ENCODE data around the gene SH3RF3.

DNA sequence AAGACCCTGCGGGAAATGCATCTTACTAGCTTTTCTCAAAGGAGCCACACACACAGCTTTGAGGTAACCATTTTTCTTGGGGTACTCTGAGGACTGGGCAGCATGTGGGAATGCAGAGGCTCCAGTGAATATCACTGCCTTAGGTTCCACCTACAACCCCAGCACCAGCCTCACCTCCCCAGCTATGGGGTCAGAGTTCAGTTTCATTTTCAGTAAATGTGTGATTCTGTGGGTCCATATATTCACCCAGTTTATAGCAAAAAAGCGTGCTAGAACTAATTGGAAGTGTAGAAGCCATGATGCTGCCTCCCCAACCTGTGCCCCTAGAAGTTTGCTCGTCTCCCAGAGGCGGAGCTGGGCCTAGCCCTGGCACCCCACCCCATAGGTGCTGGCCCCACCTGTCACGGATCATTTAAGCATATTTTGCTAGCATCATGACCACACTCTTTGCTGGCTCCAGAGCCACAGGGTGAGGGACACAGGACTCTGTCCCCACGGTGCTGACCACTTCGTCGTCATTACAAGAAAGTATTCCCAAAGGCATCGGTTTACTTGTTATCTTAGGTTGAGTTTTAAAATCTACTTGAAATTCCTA lies 57.7 kb downstream of the SH3RF3 start:
- TF ChIP-seq, protein P1, sequence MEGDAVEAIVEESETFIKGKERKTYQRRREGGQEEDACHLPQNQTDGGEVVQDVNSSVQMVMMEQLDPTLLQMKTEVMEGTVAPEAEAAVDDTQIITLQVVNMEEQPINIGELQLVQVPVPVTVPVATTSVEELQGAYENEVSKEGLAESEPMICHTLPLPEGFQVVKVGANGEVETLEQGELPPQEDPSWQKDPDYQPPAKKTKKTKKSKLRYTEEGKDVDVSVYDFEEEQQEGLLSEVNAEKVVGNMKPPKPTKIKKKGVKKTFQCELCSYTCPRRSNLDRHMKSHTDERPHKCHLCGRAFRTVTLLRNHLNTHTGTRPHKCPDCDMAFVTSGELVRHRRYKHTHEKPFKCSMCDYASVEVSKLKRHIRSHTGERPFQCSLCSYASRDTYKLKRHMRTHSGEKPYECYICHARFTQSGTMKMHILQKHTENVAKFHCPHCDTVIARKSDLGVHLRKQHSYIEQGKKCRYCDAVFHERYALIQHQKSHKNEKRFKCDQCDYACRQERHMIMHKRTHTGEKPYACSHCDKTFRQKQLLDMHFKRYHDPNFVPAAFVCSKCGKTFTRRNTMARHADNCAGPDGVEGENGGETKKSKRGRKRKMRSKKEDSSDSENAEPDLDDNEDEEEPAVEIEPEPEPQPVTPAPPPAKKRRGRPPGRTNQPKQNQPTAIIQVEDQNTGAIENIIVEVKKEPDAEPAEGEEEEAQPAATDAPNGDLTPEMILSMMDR (IDR thresholded peaks at IDR 0.05) = no peak
- no peak for TF ChIP-seq POLR2A (IDR thresholded peaks at IDR 0.05)

Measured in vagina (tissue), 2 donors.